ENCODE data around the gene C2CD4D. TPM values are rescaled to one million over a fixed set of nuclear protein-coding genes. Genes with fewer than 3 reads are reported as not detected.
A peak's percentile ranks its signal among the peaks of the same experiment; 100 is the strongest.

C2CD4D gene
- total RNA-seq, 1 experiment from 2014 or later, result 0.58 TPM

- H2AFZ ChIP-seq (ENCODE audit: low read length), result no peak overlapping the region
These were observed 3.8 kb upstream of the C2CD4D start for GRCh38 chr1:151843398-151843797.

DNA sequence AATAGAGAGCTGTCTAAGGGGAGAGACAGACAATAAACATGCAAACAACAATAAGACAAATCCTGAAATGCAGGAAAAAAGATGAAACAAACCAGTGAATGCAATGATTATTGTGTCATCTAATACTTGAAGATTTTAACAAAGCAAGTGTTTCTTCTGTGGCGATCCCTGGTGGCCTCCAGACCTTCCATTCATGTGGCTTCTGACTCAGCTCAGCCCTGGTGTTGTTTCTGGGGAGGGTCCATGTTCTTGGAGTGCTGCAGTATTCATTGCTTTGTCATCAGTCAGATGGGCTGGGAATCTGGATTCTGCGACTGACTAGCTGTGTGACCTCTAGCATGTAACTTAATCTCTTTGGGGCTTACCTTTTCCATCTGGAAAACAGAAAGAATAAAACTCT is 1.5 kb upstream of the C2CD4D start:
- DNase-seq (peak; percentile 82), ATAC-seq (no peak)
- peaks cover 3% of the 10 kb centered on the region; the same call in 1 of the 2 replicates for H3K79me2 ChIP-seq (ENCODE audit: low read length)
- no peaks in the 10 kb centered on the region for H3F3A ChIP-seq (ENCODE audit: low read length, unreplicated experiment)
- H3K4me1 ChIP-seq (ENCODE audit: insufficient read depth, low read length), result peaks cover 50% of the 10 kb centered on the region
- no peaks in the 10 kb centered on the region for H3K9me3 ChIP-seq (ENCODE audit: low read length)
- no peaks in the 10 kb centered on the region for H3K9me2 ChIP-seq (replicated peaks; ENCODE audit: low read length)
- peak overlapping the region; percentile 97 for H3K27ac ChIP-seq (ENCODE audit: low read length)
- H3K27me3 ChIP-seq (ENCODE audit: low read length), result no peaks in the 10 kb centered on the region
- H4K20me1 ChIP-seq (ENCODE audit: low read length), result no peaks in the 10 kb centered on the region
- intact Hi-C loops (cut with micrococcal nuclease), result no loop called here
- no peak overlapping the region for H3K9ac ChIP-seq (ENCODE audit: low read length)
- H2AFZ ChIP-seq (ENCODE audit: low read length), result no peak overlapping the region
- peak overlapping the region; percentile 73; the same call in 1 of the 2 replicates for H3K4me3 ChIP-seq (ENCODE audit: low read length)
- BruUV-seq (replicated peaks), result no TSS peak
- no peaks in the 10 kb centered on the region for H3K36me3 ChIP-seq (ENCODE audit: low read depth, low read length)
- peak overlapping the region; percentile 97 for H3K4me2 ChIP-seq (ENCODE audit: low read length)
- ChIA-PET CTCF (interaction anchor here (2.1 kb wide), 1 partner anchor 161 kb away, joined by 6 read pairs; no protein-coding TSS in a partner anchor), POLR2A (ENCODE audit: unreplicated experiment) (interaction anchor here (0.6 kb wide), 1 partner anchor 40 kb away, joined by 4 read pairs; no protein-coding TSS in a partner anchor)
- TF ChIP-seq EZH2phosphoT487 (IDR thresholded peaks at IDR 0.05; ENCODE audit: borderline replicate concordance, low read length), result no peak
- no peak for TF ChIP-seq CTCF (conservative IDR thresholded peaks at IDR 0.05; ENCODE audit: low read depth, low read length)
- no peak for TF ChIP-seq EZH2 (IDR thresholded peaks at IDR 0.05; ENCODE audit: low read length, unreplicated experiment)

More at GRCh38 chr1:151843398-151843797, 3.8 kb upstream of the C2CD4D start:
- H3K27me3 ChIP-seq (ENCODE audit: low read length), result no peaks in the 10 kb centered on the region
- no peaks in the 10 kb centered on the region for H3K36me3 ChIP-seq (ENCODE audit: low read depth, low read length)
- no peak overlapping the region for H3K27ac ChIP-seq (ENCODE audit: low read length)
- no peak for DNase-seq
- H3K4me3 ChIP-seq (ENCODE audit: low read length), result no peak overlapping the region
- CTCF ChIA-PET, result interaction anchor here (0.7 kb wide), 1 partner anchor 194 kb away, joined by 11 read pairs; no protein-coding TSS in a partner anchor
- H3K9ac ChIP-seq (ENCODE audit: low read length), result no peak overlapping the region
- TF ChIP-seq EZH2 (IDR thresholded peaks at IDR 0.05; ENCODE audit: low read length, unreplicated experiment) (no peak), EZH2phosphoT487 (IDR thresholded peaks at IDR 0.05; ENCODE audit: borderline replicate concordance, low read length) (no peak), CTCF (conservative IDR thresholded peaks at IDR 0.05; ENCODE audit: low read depth, low read length) (no peak)
- POLR2A ChIA-PET (ENCODE audit: unreplicated experiment), result no interaction called here
- peaks cover 3% of the 10 kb centered on the region; the same call in 1 of the 2 replicates for H3K79me2 ChIP-seq (ENCODE audit: low read length)
- H3K9me3 ChIP-seq (ENCODE audit: low read length), result no peaks in the 10 kb centered on the region
- no TSS peak for BruUV-seq (replicated peaks)
- H3K4me1 ChIP-seq (ENCODE audit: insufficient read depth, low read length), result peaks cover 42% of the 10 kb centered on the region
- intact Hi-C loops (cut with micrococcal nuclease), result no loop called here
- no peaks in the 10 kb centered on the region for H3F3A ChIP-seq (ENCODE audit: low read length, unreplicated experiment)
- no peaks in the 10 kb centered on the region for H3K9me2 ChIP-seq (replicated peaks; ENCODE audit: low read length)
- H4K20me1 ChIP-seq (ENCODE audit: low read length), result no peaks in the 10 kb centered on the region
- ATAC-seq, result no peak
- H3K4me2 ChIP-seq (ENCODE audit: low read length), result no peak overlapping the region

DNA sequence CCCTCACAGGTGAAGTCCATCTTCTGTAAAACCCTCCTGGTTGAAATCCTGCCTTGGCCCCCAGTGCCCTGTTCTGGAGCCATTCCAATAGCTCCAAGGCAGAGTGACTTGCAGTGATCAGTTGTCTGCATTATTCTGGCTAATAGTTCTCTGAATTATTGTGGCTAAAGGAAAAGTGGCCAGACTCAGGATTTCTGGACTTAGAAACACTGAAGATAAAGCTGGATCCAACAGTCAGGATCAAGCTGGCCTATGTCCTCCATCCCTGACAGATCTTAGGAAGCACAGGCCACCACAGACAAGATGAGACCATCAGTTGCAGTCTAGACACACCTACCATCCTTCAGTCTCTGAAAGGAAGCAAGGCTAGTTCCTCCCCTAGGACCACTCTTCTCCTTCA is 801 bp upstream of the C2CD4D start:
- H3K4me1 ChIP-seq (ENCODE audit: insufficient read depth, low read length), result peaks cover 51% of the 10 kb centered on the region
- H4K20me1 ChIP-seq (ENCODE audit: low read length), result no peaks in the 10 kb centered on the region
- intact Hi-C loops (cut with micrococcal nuclease), result no loop called here
- POLR2A ChIA-PET (ENCODE audit: unreplicated experiment), result interaction anchor here (0.6 kb wide), 1 partner anchor 63 kb away, joined by 3 read pairs; no protein-coding TSS in a partner anchor
- ATAC-seq, result no peak
- DNase-seq, result peak; percentile 10
- H3K9me3 ChIP-seq (ENCODE audit: low read length), result no peaks in the 10 kb centered on the region
- H3K9me2 ChIP-seq (replicated peaks; ENCODE audit: low read length), result no peaks in the 10 kb centered on the region
- peak overlapping the region; percentile 97 for H3K27ac ChIP-seq (ENCODE audit: low read length)
- peak overlapping the region; percentile 96 for H3K9ac ChIP-seq (ENCODE audit: low read length)
- BruUV-seq (replicated peaks), result no TSS peak
- no peaks in the 10 kb centered on the region for H3F3A ChIP-seq (ENCODE audit: low read length, unreplicated experiment)
- H3K36me3 ChIP-seq (ENCODE audit: low read depth, low read length), result no peaks in the 10 kb centered on the region
- TF ChIP-seq EZH2phosphoT487 (IDR thresholded peaks at IDR 0.05; ENCODE audit: borderline replicate concordance, low read length) (no peak), CTCF (conservative IDR thresholded peaks at IDR 0.05; ENCODE audit: low read depth, low read length) (no peak), EZH2 (IDR thresholded peaks at IDR 0.05; ENCODE audit: low read length, unreplicated experiment) (no peak)
- H3K27me3 ChIP-seq (ENCODE audit: low read length), result no peaks in the 10 kb centered on the region
- peak overlapping the region; percentile 97 for H3K4me2 ChIP-seq (ENCODE audit: low read length)
- H3K79me2 ChIP-seq (ENCODE audit: low read length), result peaks cover 3% of the 10 kb centered on the region; the same call in 1 of the 2 replicates
- peak overlapping the region; percentile 88; the same call in 1 of the 2 replicates for H2AFZ ChIP-seq (ENCODE audit: low read length)
- CTCF ChIA-PET, result interaction anchor here (0.9 to 2.1 kb wide), 3 partner anchors 10 to 161 kb away, joined by 3 to 6 read pairs (median 3); no protein-coding TSS in a partner anchor
- H3K4me3 ChIP-seq (ENCODE audit: low read length), result peak overlapping the region; percentile 73
